Lung (tissue), 12 donors: ENCODE data around the gene STK40. TPM values are rescaled to one million over a fixed set of nuclear protein-coding genes. Genes with fewer than 3 reads are reported as not detected.
A peak's percentile ranks its signal among the peaks of the same experiment; 100 is the strongest.

Source experiments
- ATAC-seq: fragments of 200-7000 bp; cut with Tn5 transposase; one replicate; pipeline ENCODE4 v1.9.1; 2020; ENCODE audit warnings: moderate number of reproducible peaks; ENCODE audit not compliant: insufficient read depth, low FRiP score
- DNase-seq, 3 donors: peaks; one replicate each; pipeline ENCODE4 v3.0.0-alpha.2; 2013 to 2017
- H3K27ac ChIP-seq, 2 donors: one replicate each; pipeline ENCODE4 v1.5.1; 2013; ENCODE audit warnings: mild to moderate bottlenecking in 2 of 2, moderate library complexity in 2 of 2, control low read depth in 1 of 2, inconsistent platforms in 1 of 2, low read depth in 1 of 2, low read length in 1 of 2
- H3K27me3 ChIP-seq, 3 donors: one replicate each; pipeline ENCODE4 v1.5.1; 2013; ENCODE audit warnings: low read length in 2 of 3; ENCODE audit not compliant: control insufficient read depth in 3 of 3, insufficient read depth in 3 of 3
- H3K36me3 ChIP-seq, 4 donors: one replicate each; pipeline ENCODE4 v1.5.1; 2013; ENCODE audit warnings: low read length in 4 of 4, mild to moderate bottlenecking in 1 of 4, moderate library complexity in 1 of 4; ENCODE audit not compliant: control insufficient read depth in 4 of 4, insufficient read depth in 4 of 4
- H3K4me1 ChIP-seq, 5 donors: one replicate each; pipeline ENCODE4 v1.5.1; 2013; ENCODE audit warnings: low read length in 5 of 5, mild to moderate bottlenecking in 2 of 5, moderate library complexity in 1 of 5; ENCODE audit not compliant: control insufficient read depth in 5 of 5, insufficient read depth in 5 of 5
- H3K4me3 ChIP-seq: one replicate; pipeline ENCODE4 v1.5.1; 2013; ENCODE audit warnings: mild to moderate bottlenecking, control low read depth, moderate library complexity
- H3K9ac ChIP-seq, 2 donors: one replicate each; pipeline ENCODE4 v1.5.1; 2013; ENCODE audit warnings: low read length in 2 of 2, control low read depth in 1 of 2; ENCODE audit not compliant: insufficient read depth in 1 of 2
- H3K9me3 ChIP-seq, 4 donors: one replicate each; pipeline ENCODE4 v1.5.1; 2013; ENCODE audit warnings: low read length in 3 of 4, mild to moderate bottlenecking in 1 of 4, moderate library complexity in 1 of 4; ENCODE audit not compliant: control insufficient read depth in 4 of 4, insufficient read depth in 3 of 4
- CTCF ChIP-seq: IDR thresholded peaks from 2 replicates; pipeline ENCODE4 v1.5.1; 2012; ENCODE audit warnings: mild to moderate bottlenecking; ENCODE audit errors: control extremely low read depth, extremely low read depth
- WGBS, 2 donors: extraction: QIAGEN DNeasy Blood & Tissue Kit; methylation state at CpG; one replicate each; pipeline ENCODE4 v1.1.7; 2013; 5-methylcytosine and 5-hydroxymethylcytosine counted together
- polyA plus RNA-seq, 2 donors: library from polyadenylated mRNA; stranded (reverse); fragments of 200-250 nt; gene quantifications; one replicate each; pipeline ENCODE4 v1.2.1, GENCODE V29; 2013
- total RNA-seq, 2 donors: library from RNA; depleted of rRNA in 1 of 2; stranded (reverse); fragments of >200 nt in 1 of 2; gene quantifications; one replicate each; pipeline ENCODE4 v1.2.1, GENCODE V29; 2014 to 2021
- donor health status: control.
- donor health status: control.
- donor health status: Bipolar disorder and iron deficiency.
- donor health status: healthy.
- donor health status: DM: yes; HTN: yes; CAD: no.

Gene STK40
- total and polyA plus RNA-seq, 4 donors = 25.4 to 82.9 (median 48.7) TPM

GRCh38 chr1:36396359-36396758, 10.6 kb upstream of the STK40 start:
- WGBS, 2 donors = 90 to 92% methylated on average over 6 of the region's 6 CpGs
- H3K27me3 ChIP-seq = no peaks in the 10 kb centered on the region
- H3K4me3 ChIP-seq = no peak overlapping the region

GRCh38 chr1:36393686-36394085, 8.0 kb upstream of the STK40 start:
- Histone ChIP-seq H3K4me3 (no peak overlapping the region), H3K4me1 (peaks cover 0 to 12% (median 3%) of the 10 kb centered on the region in 5 donors), H3K36me3 (peaks cover 0 to 32% (median 6%) of the 10 kb centered on the region in 4 donors), H3K27me3 (no peaks in the 10 kb centered on the region), H3K27ac (no peak overlapping the region), H3K9me3 (no peaks in the 10 kb centered on the region), H3K9ac (no peak overlapping the region)
- 97% methylated on average over 19 of the region's 19 CpGs for WGBS, 2 donors
- TF ChIP-seq CTCF = no peak
- no peak for DNase-seq
- ATAC-seq = no peak

More at GRCh38 chr1:36396359-36396758, 10.6 kb upstream of the STK40 start:
- Histone ChIP-seq H3K9ac (no peak overlapping the region), H3K4me1 (peaks cover 0 to 12% (median 3%) of the 10 kb centered on the region in 5 donors), H3K36me3 (peaks cover 0 to 25% (median 4%) of the 10 kb centered on the region in 4 donors), H3K9me3 (no peaks in the 10 kb centered on the region), H3K27ac (no peak overlapping the region)
- no peak for ATAC-seq
- no peak for DNase-seq
- TF ChIP-seq CTCF = no peak

DNA sequence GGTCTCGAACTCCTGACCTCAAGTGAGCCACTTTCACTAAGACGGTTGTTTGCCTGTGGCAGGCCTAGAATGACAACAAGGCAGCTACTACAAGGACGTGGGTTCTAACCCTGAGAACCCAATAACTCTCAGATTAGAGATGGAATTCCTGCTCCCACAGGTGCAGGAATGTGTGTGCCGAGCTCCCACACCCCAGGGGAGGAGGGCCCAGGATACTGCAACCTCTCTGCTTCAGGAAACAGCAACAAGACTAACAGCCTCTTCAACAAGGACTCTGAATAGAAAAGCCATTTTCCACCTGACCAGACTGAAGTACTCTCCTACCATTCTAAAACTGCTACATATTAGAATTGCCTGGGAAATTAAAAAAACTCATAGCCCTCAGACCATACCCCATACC, 7.1 kb upstream of the STK40 start:
- WGBS, 2 donors = 92 to 96% methylated on average over 4 of the region's 4 CpGs
- DNase-seq (no peak), ATAC-seq (no peak)
- H3K4me1 ChIP-seq = peaks cover 0 to 8% (median under 1%) of the 10 kb centered on the region in 5 donors
- no peak overlapping the region for H3K27ac ChIP-seq
- H3K27me3 ChIP-seq = no peaks in the 10 kb centered on the region
- H3K4me3 ChIP-seq = no peak overlapping the region
- H3K36me3 ChIP-seq = peaks cover 0 to 32% (median 6%) of the 10 kb centered on the region in 4 donors
- H3K9ac ChIP-seq = no peak overlapping the region
- no peaks in the 10 kb centered on the region for H3K9me3 ChIP-seq
- TF ChIP-seq CTCF = no peak

GRCh38 chr1:36391271-36391670, 5.5 kb upstream of the STK40 start:
- Histone ChIP-seq H3K4me3 (no peak overlapping the region), H3K36me3 (peaks cover 0 to 32% (median 6%) of the 10 kb centered on the region in 4 donors), H3K27ac (peak overlapping the region in 1 of 2 donors; percentile 15), H3K9me3 (no peaks in the 10 kb centered on the region), H3K27me3 (no peaks in the 10 kb centered on the region), H3K9ac (no peak overlapping the region), H3K4me1 (peaks cover 0 to 10% (median 7%) of the 10 kb centered on the region in 5 donors)
- WGBS, 2 donors = 91 to 94% methylated on average over 8 of the region's 8 CpGs
- DNase-seq (no peak), ATAC-seq (no peak)
- no peak for TF ChIP-seq CTCF
